Left renal pelvis (tissue), 4 donors: ENCODE data around the gene PRRX1. TPM values are rescaled to one million over a fixed set of nuclear protein-coding genes. Genes with fewer than 3 reads are reported as not detected.

Experiments used
- DNase-seq, 4 donors: peaks; one replicate each; pipeline ENCODE4 v3.0.0-alpha.2; 2013; ENCODE audit warnings: low read depth in 4 of 4, low spot score in 3 of 4
- polyA plus RNA-seq, 4 donors: library from polyadenylated mRNA; unstranded; fragments of 120-200 nt; gene quantifications; one replicate each; pipeline ENCODE4 v1.2.1, GENCODE V29; 2013; ENCODE audit not compliant: insufficient read length in 4 of 4

Gene PRRX1
- polyA plus RNA-seq, 4 donors = 0.87 to 119 (median 11.4) TPM

GRCh38 chr1:170755795-170756194 is 91.9 kb downstream of the PRRX1 start:
- DNase-seq = no peak

GRCh38 chr1:170758992-170759391 is 95.1 kb downstream of the PRRX1 start:
- no peak for DNase-seq

- DNase-seq = no peak
Observed at GRCh38 chr1:170765279-170765678, 101.3 kb downstream of the PRRX1 start.

- DNase-seq = no peak
Observed at GRCh38 chr1:170765712-170766330, 101.9 kb downstream of the PRRX1 start.

- no peak for DNase-seq
Observed at GRCh38 chr1:170768929-170769328, 105.0 kb downstream of the PRRX1 start.

GRCh38 chr1:170769691-170770090 is 105.8 kb downstream of the PRRX1 start:
- no peak for DNase-seq

GRCh38 chr1:170770254-170770653 is 106.3 kb downstream of the PRRX1 start:
- DNase-seq = no peak

GRCh38 chr1:170776252-170776651 is 112.3 kb downstream of the PRRX1 start:
- no peak for DNase-seq

- DNase-seq = no peak
Observed at GRCh38 chr1:170776777-170777176, 112.8 kb downstream of the PRRX1 start.

Other genes starting within 250 kb of the PRRX1 start
- gene GORAB, start 132.0 kb upstream of the PRRX1 start, polyA plus RNA-seq = 10 to 100 TPM; 18.5 to 24.5 (median 19.9) TPM